ENCODE data around the gene BLACAT1.
A peak's percentile ranks its signal among the peaks of the same experiment; 100 is the strongest.
"Not testable (repeated sequence)": the region's sequence is repeated elsewhere in the genome, so short reads cannot be mapped to it uniquely, and the experiment has no call there.

The BLACAT1 gene

DNA sequence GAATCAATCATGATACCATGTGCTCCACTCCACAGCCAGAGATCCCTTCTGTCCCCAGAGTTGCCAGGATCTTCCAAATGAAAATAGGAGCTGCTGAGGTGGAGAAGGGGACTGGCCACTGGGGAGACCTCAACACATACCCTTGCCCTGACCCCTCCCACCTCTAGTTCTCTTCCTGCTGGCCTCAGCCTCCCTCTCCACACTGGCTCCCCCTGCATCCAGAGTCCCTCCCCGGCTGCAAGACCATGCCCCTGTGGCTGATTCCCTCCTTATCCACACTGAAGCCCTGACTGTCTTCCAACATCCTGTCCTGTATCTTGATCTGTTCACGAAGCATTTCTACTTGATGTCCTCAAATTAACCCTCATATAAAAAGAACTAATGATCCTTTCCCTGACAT, 27.5 kb upstream of the BLACAT1 start:
- DNase-seq (ENCODE audit: low spot score) = no peak

DNA sequence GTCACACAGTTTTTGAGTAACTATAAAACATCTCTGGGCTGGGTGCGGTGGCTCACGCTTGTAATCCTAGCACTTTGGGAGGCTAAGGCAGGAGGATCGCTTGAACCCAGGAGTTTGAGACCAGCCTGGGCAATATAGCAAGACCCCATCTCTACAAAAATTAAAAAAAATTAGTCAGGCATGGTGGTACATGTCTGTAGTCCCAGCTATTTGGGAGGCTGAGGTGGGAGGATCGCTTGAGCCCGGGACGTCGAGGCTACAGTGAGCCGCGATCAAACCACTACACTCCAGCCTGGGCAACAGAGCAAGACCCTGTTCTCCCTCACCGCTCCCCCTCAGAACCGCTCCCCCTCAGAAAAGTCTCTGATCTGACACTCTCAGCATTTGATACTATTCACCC, 26.7 kb upstream of the BLACAT1 start:
- DNase-seq (ENCODE audit: low spot score) = not testable (repeated sequence)

DNA sequence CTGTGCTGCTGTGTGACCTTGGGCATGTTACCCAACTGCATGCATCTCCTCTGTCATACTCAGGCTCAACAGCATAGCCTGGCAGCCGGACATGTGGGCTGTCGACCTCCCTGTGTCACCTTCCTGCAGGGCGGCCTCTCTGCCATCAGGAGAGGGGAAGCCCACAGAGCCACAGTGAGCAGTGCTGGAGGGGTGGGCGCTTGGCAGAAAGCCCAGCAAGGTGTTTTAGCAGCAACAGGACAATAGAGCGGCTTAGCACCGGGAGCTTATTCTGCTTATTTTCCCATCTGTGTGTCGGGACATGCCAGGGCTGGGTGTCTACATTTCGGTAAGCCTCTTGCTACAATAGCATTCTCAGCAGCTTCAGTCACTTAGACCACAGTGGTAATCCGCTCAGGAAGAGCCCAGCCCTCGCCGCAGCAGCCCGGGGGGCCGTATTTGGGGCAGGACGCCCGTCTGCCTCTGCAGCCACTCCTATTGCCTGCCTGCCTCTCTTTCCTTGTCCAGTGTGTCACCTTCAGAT, 25.8 kb upstream of the BLACAT1 start:
- no peak for DNase-seq (ENCODE audit: low spot score)

DNA sequence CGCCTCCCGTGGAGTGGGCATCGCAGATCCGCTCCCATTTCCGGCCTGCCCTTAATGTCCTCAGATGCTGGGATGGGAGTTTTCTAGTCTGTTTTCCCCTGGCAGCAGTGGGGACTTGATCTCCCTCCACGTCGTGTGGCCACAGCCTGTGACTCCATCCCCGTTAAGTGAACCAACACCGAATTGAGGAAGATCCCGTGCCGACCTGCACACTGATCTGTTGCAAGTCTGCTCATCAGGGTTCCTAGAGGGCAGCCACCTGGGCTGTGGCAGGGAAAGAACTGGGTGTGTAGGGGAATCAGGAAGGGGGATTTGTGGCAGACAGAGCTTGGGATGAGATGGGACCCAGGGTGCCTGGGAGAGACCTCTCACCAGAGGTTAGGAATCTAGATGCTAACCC, 25.4 kb upstream of the BLACAT1 start:
- DNase-seq (ENCODE audit: low spot score) = no peak

DNA sequence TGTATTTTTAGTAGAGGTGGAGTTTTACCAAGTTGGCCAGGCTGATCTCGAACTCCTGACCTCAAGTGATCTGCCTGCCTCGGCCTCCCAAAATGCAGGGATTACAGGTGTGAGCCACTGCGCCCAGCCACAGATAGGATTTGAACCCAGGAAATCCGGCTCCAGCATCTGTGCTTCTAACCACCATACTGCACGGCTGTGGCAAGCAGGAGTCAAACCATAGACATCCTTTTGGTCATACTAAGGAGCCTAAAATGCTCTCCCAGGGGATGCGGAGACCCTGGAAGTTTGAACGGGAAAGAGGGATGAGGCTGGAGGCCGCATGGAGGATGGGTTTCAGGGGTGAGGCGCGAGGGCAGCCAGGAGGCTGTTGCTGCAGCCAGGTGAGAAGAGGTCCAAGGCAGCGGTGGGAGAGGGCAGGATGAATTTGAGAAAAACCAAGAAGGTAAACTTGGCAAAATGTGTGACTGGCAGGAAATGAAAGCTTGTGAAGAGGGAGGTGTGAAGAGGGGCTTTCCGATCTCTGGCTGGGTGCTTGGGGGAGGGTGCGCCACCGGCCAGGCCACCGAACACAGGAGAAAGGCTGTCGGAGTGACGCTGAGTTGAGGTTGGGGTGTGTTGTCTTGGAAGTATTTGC, 24.6 kb upstream of the BLACAT1 start:
- DNase-seq (ENCODE audit: low spot score) = peak; percentile 67

DNA sequence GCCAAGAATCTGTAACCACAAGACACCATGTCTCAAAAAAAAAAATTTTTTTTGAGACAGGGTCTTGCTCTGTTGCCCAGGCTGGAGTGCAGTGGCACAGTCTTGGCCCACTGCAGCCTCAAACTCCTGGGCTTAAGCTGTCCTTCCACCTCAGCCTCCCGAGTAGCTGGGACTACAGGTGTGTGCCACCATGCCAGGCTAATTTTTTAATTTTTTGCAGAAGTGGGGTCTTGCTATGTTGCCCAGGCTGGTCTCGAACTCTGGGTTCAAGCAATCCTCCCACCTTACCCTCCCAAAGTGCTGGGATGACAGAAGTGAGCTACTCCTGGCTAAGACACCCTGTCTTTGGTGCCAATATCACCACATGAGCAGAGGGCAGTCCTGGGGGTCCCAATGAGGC, 23.1 kb upstream of the BLACAT1 start:
- DNase-seq (ENCODE audit: low spot score) = not testable (repeated sequence)

DNA sequence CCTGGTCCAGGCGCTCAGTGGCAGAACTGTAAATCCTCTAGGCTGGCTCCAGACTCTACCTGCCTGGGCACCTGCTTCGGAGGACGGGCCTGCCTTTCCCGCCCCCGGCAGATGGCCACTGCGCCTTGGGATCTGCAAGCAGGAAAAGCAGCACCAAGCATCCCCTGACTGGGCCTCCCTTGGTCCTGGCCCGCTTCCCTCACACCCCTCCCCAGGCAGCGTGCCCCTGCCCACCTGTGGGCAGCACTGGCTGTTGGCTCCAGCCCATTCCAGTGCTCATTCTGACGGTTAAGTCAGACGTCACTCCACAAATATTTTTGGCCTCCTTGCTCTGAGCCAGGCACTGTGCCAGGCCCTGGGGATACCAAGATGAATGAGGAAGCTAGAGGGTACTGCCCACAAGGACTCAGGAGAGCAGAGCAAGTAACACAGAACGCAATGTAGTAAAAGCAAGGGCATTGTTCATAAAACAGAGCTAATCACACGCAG, 22.0 kb upstream of the BLACAT1 start:
- DNase-seq (ENCODE audit: low spot score) = no peak

DNA sequence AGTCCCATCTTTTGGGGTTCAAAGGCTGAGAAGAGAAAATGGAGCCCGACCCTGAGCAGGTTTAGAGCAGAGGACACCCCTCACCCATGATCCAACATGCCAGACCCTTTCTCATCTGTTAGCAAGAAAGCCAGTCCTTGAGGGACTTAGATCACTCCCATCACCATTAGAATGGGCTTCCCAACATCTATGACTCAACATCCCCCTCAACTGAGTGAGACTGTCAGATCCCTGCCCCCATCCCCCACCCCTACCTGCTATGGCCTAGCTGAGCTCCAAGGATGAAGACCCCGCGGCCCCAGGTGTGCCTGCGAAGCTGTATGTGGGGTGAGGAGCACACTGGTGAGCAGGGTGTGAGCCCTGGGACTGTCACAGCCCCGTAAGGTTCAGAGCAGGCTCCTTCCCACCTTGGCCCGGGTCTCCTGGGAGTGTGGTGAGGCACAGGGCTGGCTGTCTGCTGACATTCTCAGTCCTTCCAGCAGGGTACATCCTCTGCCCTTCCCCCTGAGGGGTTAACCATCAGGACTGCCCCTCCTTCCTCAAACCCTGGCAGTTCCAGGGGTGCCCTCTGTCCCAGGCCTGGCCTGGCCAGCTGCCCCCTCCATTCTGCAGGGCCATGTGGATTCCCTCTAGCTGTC, 21.4 kb upstream of the BLACAT1 start:
- no peak for DNase-seq (ENCODE audit: low spot score)

DNA sequence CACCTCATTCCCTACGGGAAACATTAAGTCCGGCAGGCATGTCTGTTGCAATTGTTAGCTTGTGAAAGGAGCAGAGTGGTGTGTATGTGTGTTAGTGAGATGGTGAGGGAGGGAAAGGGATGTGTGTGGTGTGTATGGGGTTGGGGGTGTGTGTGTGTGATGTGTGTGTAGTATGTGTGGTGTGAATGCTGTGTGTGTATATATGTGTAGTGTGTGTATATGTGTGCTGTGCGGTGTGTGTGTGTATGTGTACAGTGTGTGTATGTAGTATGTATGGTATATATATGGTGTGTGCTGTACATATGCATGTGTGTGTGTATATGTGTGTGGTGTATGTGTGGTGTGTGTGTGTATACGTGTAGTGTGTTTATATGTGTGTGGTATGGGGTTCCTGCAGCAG, 20.8 kb upstream of the BLACAT1 start:
- no peak for DNase-seq (ENCODE audit: low spot score)

DNA sequence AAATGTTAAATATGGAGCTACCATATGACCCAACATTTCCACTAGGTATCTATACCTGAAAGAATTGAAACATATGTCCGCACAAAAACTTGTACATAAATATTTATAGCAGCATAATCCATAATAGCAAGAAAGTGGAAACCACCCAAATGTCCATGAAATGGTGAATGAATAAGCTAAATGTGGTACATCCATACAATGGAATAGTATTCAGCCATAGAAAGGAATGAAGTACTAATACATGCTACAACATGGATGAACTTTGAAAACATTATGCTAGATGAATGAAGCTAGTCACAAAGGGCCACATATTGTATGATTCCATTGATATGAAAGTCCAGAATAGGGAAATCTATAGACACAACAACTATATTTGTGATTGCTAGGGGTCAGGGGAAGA, 20.0 kb upstream of the BLACAT1 start:
- no peak for DNase-seq (ENCODE audit: low spot score)

DNA sequence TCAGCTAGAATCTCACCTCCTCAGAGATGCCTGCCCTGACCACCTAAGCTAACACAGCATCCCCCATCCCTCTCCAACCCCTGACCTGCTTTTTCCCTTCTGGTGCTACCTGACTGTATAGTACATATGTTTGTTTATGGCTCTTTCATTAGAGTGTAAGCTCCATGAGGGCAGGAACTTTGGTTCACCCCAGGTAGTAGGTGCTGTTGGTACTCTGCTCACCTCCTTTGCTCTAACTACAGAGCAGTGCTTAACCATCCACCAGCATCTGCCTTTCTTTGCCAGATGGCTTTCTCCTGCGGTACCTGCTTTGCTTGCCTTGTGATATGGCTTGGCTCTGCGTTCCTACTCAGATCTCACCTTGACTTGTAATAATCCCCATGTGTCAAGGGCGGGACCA, 18.7 kb upstream of the BLACAT1 start:
- DNase-seq (ENCODE audit: low spot score) = no peak

DNA sequence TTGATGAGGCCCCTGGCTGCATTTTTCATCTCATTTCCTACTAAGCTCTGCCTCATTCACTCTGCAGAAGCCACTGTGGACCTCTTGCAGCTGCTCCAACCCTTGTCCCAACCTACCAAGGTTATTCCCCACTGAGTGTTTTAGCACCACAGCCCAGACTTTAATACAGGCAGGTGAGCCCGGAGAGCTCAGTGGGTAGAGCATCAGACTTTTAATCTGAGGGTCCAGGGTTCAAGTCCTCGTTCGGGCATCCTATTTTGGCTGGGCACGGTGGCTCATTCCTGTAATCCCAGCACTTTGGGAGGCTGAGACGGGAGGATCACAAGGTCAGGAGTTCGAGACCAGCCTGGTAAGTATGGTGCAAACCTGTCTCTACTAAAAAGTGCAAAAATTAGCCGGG, 18.1 kb upstream of the BLACAT1 start:
- no peak for DNase-seq (ENCODE audit: low spot score)

DNA sequence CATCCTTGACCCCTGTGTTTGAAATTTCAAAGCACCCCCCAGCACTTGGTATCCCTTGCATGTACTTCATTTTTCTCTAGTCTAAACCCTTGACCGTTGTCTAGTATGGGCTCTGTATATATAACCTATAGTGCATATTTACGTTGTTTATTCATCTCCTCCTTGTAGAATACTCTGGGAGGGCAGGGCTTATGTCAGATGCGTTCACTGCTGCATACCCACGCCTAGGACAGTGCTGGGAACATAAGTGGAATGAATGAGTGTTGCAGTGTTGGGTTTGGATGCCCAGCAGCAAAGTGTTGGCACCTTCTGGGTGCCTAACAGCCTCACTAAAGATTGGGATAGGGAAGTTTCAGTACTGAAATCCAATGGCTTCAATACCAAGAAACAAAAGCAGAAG, 17.6 kb upstream of the BLACAT1 start:
- no peak for DNase-seq (ENCODE audit: low spot score)

DNA sequence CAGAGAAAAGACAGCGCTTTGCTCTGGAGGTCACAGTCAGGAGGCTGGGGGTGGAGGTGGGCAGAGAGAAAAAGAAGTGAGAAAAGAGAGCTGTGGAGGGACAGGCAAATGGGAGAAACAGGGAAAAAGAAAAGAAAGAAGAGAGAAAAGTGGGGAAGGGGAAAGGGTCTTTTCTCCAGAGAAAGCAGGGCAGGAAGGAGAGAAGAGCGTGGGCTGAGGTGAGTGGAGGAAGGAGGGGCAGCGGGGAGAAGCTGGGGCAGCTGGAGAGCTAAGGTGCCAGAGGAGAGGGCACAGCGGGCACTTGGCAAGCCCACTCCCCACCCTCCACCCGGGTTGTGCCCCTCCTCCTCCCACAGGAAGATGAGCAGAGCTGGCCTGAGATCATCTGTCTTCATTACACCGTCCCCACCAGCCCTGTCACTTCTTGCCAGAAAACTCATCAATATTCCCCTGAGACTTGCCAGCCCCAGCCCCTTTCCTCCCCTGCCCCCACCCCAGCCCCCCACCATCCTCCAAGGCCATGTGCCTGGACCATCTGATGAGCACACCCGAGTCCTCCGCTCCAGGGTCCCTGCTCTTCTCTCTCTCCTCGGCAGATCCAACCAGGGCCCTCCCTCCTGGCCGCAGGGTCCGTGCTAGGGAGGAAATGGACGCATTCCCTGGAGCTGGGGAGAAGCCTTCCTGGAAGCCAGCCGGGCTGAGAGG, 17.0 kb upstream of the BLACAT1 start:
- no peak for DNase-seq (ENCODE audit: low spot score)

DNA sequence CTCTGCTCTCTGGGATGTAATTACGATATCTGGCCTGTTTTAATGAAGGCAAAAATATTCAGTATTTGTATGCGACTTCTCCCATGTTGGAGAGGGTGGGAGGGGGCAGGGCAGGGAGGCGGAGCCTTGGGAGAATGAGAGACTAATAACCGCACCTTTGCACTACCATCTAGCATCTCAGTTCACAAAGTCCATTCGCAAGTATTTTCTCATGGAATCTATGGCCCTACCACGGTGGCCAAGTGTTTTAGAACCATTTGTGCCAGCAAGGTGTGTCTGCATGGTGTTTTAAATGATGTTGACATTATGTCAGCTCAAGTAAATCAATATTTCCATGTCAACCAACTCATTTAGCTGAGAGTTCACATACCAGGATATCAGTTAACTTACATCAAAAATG, 14.3 kb upstream of the BLACAT1 start:
- DNase-seq (ENCODE audit: low spot score) = no peak

DNA sequence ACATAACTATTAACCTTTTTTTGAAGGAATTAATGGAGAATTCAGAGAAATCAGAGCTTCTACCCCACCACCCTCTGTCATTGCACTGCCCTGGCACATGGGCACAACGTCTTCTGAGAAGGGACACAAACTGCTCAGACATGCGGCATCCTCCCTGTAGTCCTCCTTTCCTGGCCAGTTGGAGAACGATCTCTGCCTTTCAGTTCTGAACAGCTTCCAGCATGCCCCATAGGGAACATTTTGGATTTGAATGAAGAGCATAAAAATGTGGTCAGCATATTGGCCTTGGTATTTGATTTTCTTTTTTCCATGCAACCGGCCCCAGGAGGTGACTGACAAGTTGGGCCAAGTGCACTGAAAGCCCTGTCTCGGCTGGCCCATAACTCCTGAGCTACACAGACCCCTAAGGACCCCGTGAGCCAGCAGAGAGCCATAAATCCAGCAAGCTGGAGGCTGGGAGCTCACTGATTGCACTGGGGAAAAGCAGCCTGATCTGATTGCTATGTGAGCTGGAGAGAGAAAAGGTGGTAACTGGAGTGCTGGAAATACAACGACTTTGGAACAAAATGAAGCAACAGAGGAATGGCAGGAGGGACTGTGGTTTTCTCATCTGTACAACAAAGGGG, 10.9 kb upstream of the BLACAT1 start:
- no peak for DNase-seq (ENCODE audit: low spot score)

DNA sequence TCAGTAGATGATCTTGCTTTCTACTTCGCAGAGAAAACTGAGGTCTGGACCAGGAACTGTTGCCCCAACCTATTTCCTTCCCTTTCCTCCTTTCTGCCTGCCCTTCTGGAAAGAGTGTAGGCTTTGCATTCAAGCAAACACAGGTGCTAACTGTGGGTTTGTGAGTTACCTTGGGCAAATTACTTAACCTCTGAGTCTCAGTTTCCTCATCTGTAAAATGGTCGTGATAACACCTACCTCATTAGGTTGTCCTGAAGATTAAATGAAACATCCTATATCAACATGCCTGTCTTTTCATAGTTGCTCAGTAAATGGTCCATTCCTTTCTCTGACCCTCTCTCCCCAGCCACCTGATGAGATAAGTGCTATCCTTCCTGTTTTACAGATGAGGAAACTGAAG, 9.5 kb upstream of the BLACAT1 start:
- no peak for DNase-seq (ENCODE audit: low spot score)

DNA sequence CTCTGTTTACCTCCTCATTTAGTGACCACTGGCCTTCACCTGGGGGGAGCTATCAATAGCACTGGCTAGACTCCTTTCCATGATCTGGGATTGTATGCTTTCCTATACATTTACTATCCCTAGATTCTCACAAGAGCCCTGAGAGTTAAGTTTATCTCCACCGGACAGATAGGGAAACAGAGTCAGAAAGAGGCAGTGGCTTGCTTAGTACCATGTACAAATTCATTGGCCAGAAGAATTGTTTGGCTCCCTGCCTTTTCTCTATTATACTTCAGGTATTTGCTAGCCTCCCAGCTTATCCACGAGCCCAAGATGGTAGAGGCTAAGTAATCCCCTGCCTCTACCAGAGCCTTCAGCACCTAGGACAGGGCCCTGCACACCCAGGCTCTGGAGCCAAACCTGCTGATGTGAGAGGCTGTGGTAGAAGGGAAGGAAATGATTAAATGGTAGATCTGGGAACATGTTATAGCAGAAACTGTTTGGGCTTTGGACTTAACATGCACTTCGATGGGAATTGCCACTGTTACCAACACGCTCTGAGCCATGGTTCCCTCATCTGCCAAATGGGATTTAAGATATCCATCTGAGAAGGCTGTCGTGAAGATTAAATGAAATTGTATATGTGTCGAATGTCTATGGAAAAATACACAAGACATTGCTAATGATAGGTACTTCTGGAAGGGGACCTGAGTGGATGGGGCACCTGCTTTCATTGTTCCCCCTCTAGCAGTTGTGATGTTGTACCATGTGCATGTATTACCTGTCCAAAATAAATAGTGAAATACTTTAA, 3.1 kb upstream of the BLACAT1 start:
- DNase-seq (ENCODE audit: low spot score) = peak; percentile 19

DNA sequence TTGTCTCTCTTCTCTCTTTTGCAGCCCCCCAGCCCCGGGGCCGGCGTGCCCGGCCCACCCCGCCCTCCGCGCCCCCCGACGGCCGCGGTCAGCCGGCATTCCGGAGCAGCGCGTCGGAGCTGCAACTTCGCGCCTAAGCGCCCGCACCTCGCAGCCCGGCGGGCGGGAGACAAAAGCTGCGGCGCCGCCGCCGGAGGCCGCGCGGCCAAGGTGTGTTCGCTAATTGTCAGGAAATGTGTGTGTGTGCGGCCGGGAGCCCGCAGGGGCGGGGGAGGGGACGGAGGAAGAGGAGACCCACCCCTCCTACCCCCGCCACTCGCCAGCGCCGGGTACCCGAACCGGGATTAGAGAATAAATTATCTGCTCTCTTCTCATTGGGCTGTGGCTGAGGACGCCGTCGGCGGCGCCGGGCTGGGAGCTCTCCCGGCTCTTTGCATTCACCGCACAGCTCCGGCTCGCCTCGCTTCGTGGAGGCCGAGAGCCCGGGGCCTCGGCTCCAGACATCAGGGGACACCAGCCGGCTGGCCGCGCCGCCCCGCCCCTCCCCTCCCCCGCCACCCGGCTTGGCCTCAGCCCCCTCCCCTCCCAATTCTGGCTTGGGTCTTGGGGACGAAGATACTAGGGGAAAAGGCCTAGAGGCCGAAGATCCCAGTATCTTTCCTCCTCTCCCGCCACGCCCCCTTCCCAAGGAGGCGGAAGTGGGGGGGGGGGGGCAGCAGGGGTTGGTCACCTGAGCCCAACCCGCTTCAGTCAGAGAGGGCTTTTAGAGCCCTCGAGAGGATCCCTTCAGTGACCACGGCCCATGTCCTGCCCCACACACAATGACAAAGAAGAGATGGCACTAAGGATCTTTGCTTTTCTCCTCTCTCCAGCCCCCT, 1.3 kb upstream of the BLACAT1 start:
- no peak for DNase-seq (ENCODE audit: low spot score)

DNA sequence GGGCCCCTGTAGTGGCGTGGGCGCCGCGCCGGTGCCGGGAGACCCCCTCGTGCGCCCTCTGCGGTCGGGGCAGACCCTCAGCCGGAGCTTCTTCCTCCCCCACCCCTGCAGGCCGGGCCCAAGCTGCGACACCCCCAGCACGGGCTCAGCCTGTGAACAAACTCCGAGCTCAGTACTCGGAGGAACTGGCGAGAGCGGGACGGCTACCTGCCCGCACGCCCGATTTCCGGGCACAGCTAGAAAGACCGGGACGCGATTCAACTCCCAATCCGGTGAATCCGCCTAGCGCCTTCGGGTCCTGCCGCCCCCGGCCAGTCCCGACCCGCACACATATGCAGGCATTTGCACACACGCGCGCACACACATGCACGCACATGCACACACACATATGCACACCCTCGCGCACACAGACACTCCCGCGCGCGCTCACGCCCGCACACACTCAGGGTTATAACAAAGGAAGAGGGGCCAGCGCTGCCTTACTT, 580 bp upstream of the BLACAT1 start:
- no peak for DNase-seq (ENCODE audit: low spot score)

DNA sequence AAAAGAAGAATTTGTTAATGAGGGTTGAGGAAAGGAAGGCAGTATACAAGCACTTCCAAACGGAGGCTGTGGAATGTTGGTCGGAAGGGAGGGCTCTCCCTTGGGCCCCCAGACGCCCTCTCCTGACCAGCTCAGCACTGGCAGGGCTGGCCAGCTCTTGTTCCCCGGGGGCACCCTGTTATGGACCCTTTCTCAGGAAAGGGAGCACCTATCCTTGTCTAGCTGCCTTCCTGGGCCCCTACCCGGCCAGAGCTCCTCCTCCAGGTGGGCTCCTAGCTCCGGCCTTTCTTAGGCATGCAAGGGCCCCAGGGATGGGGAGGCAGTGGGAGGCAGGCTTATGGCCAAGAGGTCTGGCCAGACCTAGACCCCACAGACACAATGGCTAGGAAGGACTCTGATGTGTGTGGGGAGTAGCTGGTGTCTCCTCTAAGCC, 926 bp downstream of the BLACAT1 start:
- no peak for DNase-seq (ENCODE audit: low spot score)
